SJSA1 (cell line): ENCODE results near the gene TBCK. TPM values are rescaled to one million over a fixed set of nuclear protein-coding genes. Genes with fewer than 3 reads are reported as not detected.
"Not testable (repeated sequence)": the region's sequence is repeated elsewhere in the genome, so short reads cannot be mapped to it uniquely, and the experiment has no call there.

Source experiments
- DNase-seq, 2 experiments: peaks; one replicate each; pipeline ENCODE4 v3.0.0-alpha.2; 2015 to 2020; ENCODE audit warnings: low spot score in 2 of 2, low read depth in 1 of 2
- H3K27ac ChIP-seq: fragments of 250-450 bp; sonication (Bioruptor Pico); 2 replicates; pipeline ENCODE4 v1.5.1; 2020; ENCODE audit warnings: mild to moderate bottlenecking, moderate library complexity
- H3K27me3 ChIP-seq: fragments of 250-450 bp; sonication (Bioruptor Pico); replicated peaks from 2 replicates; pipeline ENCODE4 v1.5.1; 2020; ENCODE audit warnings: mild to moderate bottlenecking, moderate library complexity
- H3K36me3 ChIP-seq: fragments of 250-450 bp; sonication (Bioruptor Pico); 2 replicates; pipeline ENCODE4 v1.5.1; 2020; ENCODE audit warnings: mild to moderate bottlenecking
- H3K4me1 ChIP-seq: fragments of 250-450 bp; sonication (Bioruptor Pico); replicated peaks from 2 replicates; pipeline ENCODE4 v1.6.1; 2021; ENCODE audit warnings: mild to moderate bottlenecking
- H3K4me3 ChIP-seq: fragments of 250-450 bp; sonication (Bioruptor Pico); 2 replicates; pipeline ENCODE4 v1.5.1; 2020; ENCODE audit warnings: mild to moderate bottlenecking
- H3K9me3 ChIP-seq: fragments of 250-450 bp; sonication (Bioruptor Pico); replicated peaks from 2 replicates; pipeline ENCODE4 v1.5.1; 2020; ENCODE audit warnings: mild to moderate bottlenecking
- total RNA-seq: library from RNA; depleted of rRNA; stranded (reverse); fragments of >200 nt; shearing (Covaris generic); gene quantifications from 2 replicates; pipeline ENCODE4 v1.2.3, GENCODE V29; 2014

TBCK gene
- total RNA-seq, 1 experiment from 2014 or later: 22.3 TPM

GRCh38 chr4:106258145-106259045 is 57.6 kb downstream of the TBCK start:
- H3K27me3 ChIP-seq: no peaks in the 10 kb centered on the region
- no peak overlapping the region for H3K4me3 ChIP-seq
- no peak for DNase-seq
- H3K9me3 ChIP-seq: no peaks in the 10 kb centered on the region
- peaks cover 2% of the 10 kb centered on the region; the same call in 1 of the 2 replicates for H3K36me3 ChIP-seq
- H3K4me1 ChIP-seq: no peaks in the 10 kb centered on the region
- H3K27ac ChIP-seq: no peak overlapping the region

- H3K9me3 ChIP-seq: no peaks in the 10 kb centered on the region
- no peaks in the 10 kb centered on the region for H3K4me1 ChIP-seq
- DNase-seq: no peak
- no peak overlapping the region for H3K27ac ChIP-seq
- H3K27me3 ChIP-seq: no peaks in the 10 kb centered on the region
- peaks cover 2% of the 10 kb centered on the region for H3K36me3 ChIP-seq
- H3K4me3 ChIP-seq: no peak overlapping the region
Measured at GRCh38 chr4:106256190-106256589, 59.8 kb downstream of the TBCK start.

- Histone ChIP-seq H3K27ac (no peak overlapping the region), H3K9me3 (no peaks in the 10 kb centered on the region), H3K27me3 (no peaks in the 10 kb centered on the region), H3K4me3 (no peak overlapping the region), H3K36me3 (peaks cover 6% of the 10 kb centered on the region), H3K4me1 (no peaks in the 10 kb centered on the region)
- DNase-seq: no peak
Measured at GRCh38 chr4:106255195-106255594, 60.8 kb downstream of the TBCK start.

- Histone ChIP-seq H3K36me3 (peaks cover 6% of the 10 kb centered on the region), H3K27me3 (no peaks in the 10 kb centered on the region), H3K27ac (no peak overlapping the region), H3K9me3 (no peaks in the 10 kb centered on the region), H3K4me3 (no peak overlapping the region), H3K4me1 (no peaks in the 10 kb centered on the region)
- no peak for DNase-seq
Measured at GRCh38 chr4:106253364-106254129, 62.5 kb downstream of the TBCK start.

- Histone ChIP-seq H3K9me3 (no peaks in the 10 kb centered on the region), H3K36me3 (peaks cover 4% of the 10 kb centered on the region; the same call in 1 of the 2 replicates), H3K4me3 (no peak overlapping the region), H3K27me3 (no peaks in the 10 kb centered on the region), H3K4me1 (no peaks in the 10 kb centered on the region), H3K27ac (no peak overlapping the region)
- no peak for DNase-seq
Measured at GRCh38 chr4:106247600-106247999, 68.4 kb downstream of the TBCK start.

GRCh38 chr4:106246441-106246840 is 69.6 kb downstream of the TBCK start:
- no peak overlapping the region for H3K4me3 ChIP-seq
- H3K36me3 ChIP-seq: 0 out of 2 replicates have a peak, but pooled peaks cover 4% of the 10 kb centered on the region
- H3K4me1 ChIP-seq: no peaks in the 10 kb centered on the region
- no peak overlapping the region for H3K27ac ChIP-seq
- no peaks in the 10 kb centered on the region for H3K27me3 ChIP-seq
- DNase-seq: no peak
- no peaks in the 10 kb centered on the region for H3K9me3 ChIP-seq

- H3K27ac ChIP-seq: no peak overlapping the region
Measured at GRCh38 chr4:106245176-106245575, 70.8 kb downstream of the TBCK start.

GRCh38 chr4:106240699-106241098 is 75.3 kb downstream of the TBCK start:
- no peaks in the 10 kb centered on the region for H3K9me3 ChIP-seq
- no peak for DNase-seq
- no peak overlapping the region for H3K4me3 ChIP-seq
- H3K36me3 ChIP-seq: no peaks in the 10 kb centered on the region
- no peak overlapping the region for H3K27ac ChIP-seq
- H3K27me3 ChIP-seq: no peaks in the 10 kb centered on the region
- no peaks in the 10 kb centered on the region for H3K4me1 ChIP-seq

More at GRCh38 chr4:106245176-106245575, 70.8 kb downstream of the TBCK start:
- Histone ChIP-seq H3K36me3 (no peaks in the 10 kb centered on the region), H3K9me3 (no peaks in the 10 kb centered on the region), H3K4me1 (no peaks in the 10 kb centered on the region), H3K4me3 (no peak overlapping the region), H3K27me3 (no peaks in the 10 kb centered on the region)
- no peak for DNase-seq

GRCh38 chr4:106238820-106239420 is 77.1 kb downstream of the TBCK start:
- H3K36me3 ChIP-seq: no peaks in the 10 kb centered on the region
- H3K4me1 ChIP-seq: no peaks in the 10 kb centered on the region
- no peak overlapping the region for H3K27ac ChIP-seq
- peak in 1 of 2 experiments; percentile 25 for DNase-seq
- H3K4me3 ChIP-seq: no peak overlapping the region
- H3K27me3 ChIP-seq: no peaks in the 10 kb centered on the region
- H3K9me3 ChIP-seq: no peaks in the 10 kb centered on the region

- no peaks in the 10 kb centered on the region for H3K9me3 ChIP-seq
- no peak overlapping the region for H3K4me3 ChIP-seq
- no peak overlapping the region for H3K27ac ChIP-seq
- no peaks in the 10 kb centered on the region for H3K27me3 ChIP-seq
- H3K36me3 ChIP-seq: peaks cover 4% of the 10 kb centered on the region
- no peak for DNase-seq
- H3K4me1 ChIP-seq: no peaks in the 10 kb centered on the region
Measured at GRCh38 chr4:106231931-106232330, 84.1 kb downstream of the TBCK start.

- Histone ChIP-seq H3K27me3 (no peaks in the 10 kb centered on the region), H3K4me1 (no peaks in the 10 kb centered on the region), H3K4me3 (no peak overlapping the region), H3K9me3 (no peaks in the 10 kb centered on the region), H3K36me3 (0 out of 2 replicates have a peak, but pooled peaks cover 2% of the 10 kb centered on the region), H3K27ac (no peak overlapping the region)
- DNase-seq: no peak
Measured at GRCh38 chr4:106222548-106222947, 93.5 kb downstream of the TBCK start.

- DNase-seq, H3K27ac ChIP-seq, H3K36me3 ChIP-seq, H3K4me1 ChIP-seq, H3K27me3 ChIP-seq, H3K9me3 ChIP-seq, H3K4me3 ChIP-seq: not testable (repeated sequence)
Measured at GRCh38 chr4:106213291-106213690, 102.7 kb downstream of the TBCK start.

GRCh38 chr4:106210021-106210420 is 106.0 kb downstream of the TBCK start:
- H3K4me1 ChIP-seq: no peaks in the 10 kb centered on the region
- H3K4me3 ChIP-seq: no peak overlapping the region
- H3K27me3 ChIP-seq: no peaks in the 10 kb centered on the region
- H3K9me3 ChIP-seq: no peaks in the 10 kb centered on the region
- no peaks in the 10 kb centered on the region for H3K36me3 ChIP-seq
- DNase-seq: no peak
- H3K27ac ChIP-seq: no peak overlapping the region
